Stomach smooth muscle (tissue), 2 donors: ENCODE measurements around the gene IL17B.

Source experiments
- H3K27ac ChIP-seq: one replicate; pipeline ENCODE4 v1.7.0; 2013; ENCODE audit warnings: mild to moderate bottlenecking, low read length, inconsistent platforms
- H3K27me3 ChIP-seq, 2 donors: one replicate each; pipeline ENCODE4 v1.7.0; 2013; ENCODE audit warnings: low read length in 2 of 2; ENCODE audit not compliant: insufficient read depth in 2 of 2, control insufficient read depth in 1 of 2
- H3K36me3 ChIP-seq, 2 donors: one replicate each; pipeline ENCODE4 v1.7.0; 2013; ENCODE audit warnings: low read length in 2 of 2; ENCODE audit not compliant: control insufficient read depth in 2 of 2, insufficient read depth in 2 of 2
- H3K4me1 ChIP-seq: one replicate; pipeline ENCODE4 v1.7.0; 2013; ENCODE audit warnings: low read length; ENCODE audit not compliant: control insufficient read depth, insufficient read depth
- H3K4me3 ChIP-seq, 2 donors: one replicate each; pipeline ENCODE4 v1.7.0; 2013; ENCODE audit warnings: low read length in 2 of 2
- H3K9ac ChIP-seq, 2 donors: one replicate each; pipeline ENCODE4 v1.7.0; 2013; ENCODE audit warnings: low read length in 2 of 2, mild to moderate bottlenecking in 1 of 2
- H3K9me3 ChIP-seq, 2 donors: one replicate each; pipeline ENCODE4 v1.7.0; 2013; ENCODE audit warnings: low read length in 2 of 2; ENCODE audit not compliant: control insufficient read depth in 2 of 2
- donor health status: healthy.
- donor health status: Pancreatic carcinoma.

The IL17B gene

DNA sequence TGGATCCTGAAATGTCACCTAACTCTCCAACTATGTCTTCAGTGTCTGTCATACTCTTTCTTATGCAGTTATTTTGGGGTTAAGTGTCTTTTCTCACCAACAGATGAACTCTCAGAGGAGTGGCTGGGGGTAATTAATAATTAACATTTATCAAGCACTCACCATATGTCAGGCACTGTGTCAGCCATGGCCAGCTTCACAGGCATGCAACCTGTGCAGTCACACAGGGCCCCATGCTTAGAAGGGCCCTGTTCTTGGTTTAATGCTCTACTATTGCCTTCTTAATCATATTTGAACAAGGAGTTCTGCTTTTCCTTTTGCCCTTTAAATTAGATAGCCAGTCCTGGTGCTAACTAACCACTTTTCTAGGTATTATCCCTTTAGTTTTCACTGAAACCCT lies 37.2 kb downstream of the IL17B start:
- no peaks in the 10 kb centered on the region for H3K36me3 ChIP-seq
- H3K27me3 ChIP-seq = no peaks in the 10 kb centered on the region
- no peaks in the 10 kb centered on the region for H3K9me3 ChIP-seq
- no peak overlapping the region for H3K4me3 ChIP-seq
- H3K4me1 ChIP-seq = peaks cover 9% of the 10 kb centered on the region
- no peak overlapping the region for H3K27ac ChIP-seq
- H3K9ac ChIP-seq = no peak overlapping the region

- Histone ChIP-seq H3K9me3 (no peaks in the 10 kb centered on the region), H3K27me3 (no peaks in the 10 kb centered on the region), H3K9ac (no peak overlapping the region), H3K36me3 (no peaks in the 10 kb centered on the region), H3K4me1 (peaks cover 6% of the 10 kb centered on the region), H3K4me3 (no peak overlapping the region), H3K27ac (no peak overlapping the region)
Observed at GRCh38 chr5:149340920-149341319, 38.2 kb downstream of the IL17B start.

DNA sequence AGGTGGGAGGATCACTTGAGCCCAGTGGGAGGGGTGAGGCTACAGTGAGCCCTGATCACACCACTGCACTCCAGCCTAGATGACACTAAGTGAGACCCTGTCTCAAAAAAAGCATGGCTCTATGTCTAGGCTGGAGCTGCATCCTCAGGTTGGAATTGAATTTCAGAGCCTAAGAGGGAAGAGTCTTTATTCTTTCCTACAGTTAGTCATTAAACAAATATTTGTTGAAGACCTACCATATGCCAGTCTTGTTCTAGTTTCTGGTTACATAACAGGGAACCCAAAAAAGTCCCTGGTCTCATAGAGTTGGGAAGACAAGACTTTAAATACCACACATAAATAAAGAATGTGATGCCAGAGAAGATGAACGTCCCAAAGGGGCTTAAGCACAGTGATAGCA lies 40.7 kb downstream of the IL17B start:
- Histone ChIP-seq H3K9me3 (no peaks in the 10 kb centered on the region), H3K27ac (no peak overlapping the region), H3K27me3 (no peaks in the 10 kb centered on the region), H3K9ac (no peak overlapping the region), H3K4me3 (no peak overlapping the region), H3K4me1 (no peaks in the 10 kb centered on the region), H3K36me3 (no peaks in the 10 kb centered on the region)

GRCh38 chr5:149337736-149338135 lies 41.4 kb downstream of the IL17B start:
- H3K4me1 ChIP-seq = no peaks in the 10 kb centered on the region
- no peak overlapping the region for H3K4me3 ChIP-seq
- no peaks in the 10 kb centered on the region for H3K36me3 ChIP-seq
- H3K27me3 ChIP-seq = no peaks in the 10 kb centered on the region
- no peak overlapping the region for H3K9ac ChIP-seq
- H3K9me3 ChIP-seq = no peaks in the 10 kb centered on the region
- no peak overlapping the region for H3K27ac ChIP-seq

DNA sequence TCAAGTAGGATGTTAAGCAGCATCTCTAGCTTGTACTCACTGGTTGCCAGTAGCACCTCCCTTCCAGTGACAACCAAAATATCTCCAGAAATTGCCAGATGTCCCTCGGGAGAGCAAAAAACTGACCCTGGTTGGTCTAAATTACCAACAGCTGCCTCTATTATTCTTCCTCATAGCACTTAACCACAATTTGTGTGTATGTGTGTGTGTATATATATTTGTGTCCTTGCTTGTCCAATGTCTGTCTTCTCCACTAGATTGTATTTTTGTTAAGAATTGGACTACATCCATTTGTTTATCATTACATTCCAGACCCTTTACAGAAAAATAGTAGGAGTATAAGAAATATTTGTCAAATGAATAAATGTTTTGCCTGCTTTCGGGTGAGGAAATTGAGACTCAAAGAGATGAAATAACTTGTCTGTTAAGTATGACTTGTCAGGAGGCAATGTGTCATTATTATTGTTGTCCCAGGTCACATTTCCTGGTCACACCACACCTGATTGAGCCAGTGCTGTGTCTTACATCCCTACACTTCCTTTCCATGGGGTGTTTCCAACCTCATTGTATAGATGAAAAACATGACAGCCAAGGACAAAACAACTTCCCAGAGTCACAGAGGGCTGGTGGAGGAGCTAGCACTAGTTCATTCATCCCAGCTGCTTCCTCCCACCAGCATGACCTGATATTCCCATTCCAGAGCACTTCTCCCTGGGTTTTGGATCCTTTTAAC lies 45.2 kb downstream of the IL17B start:
- no peaks in the 10 kb centered on the region for H3K27me3 ChIP-seq
- H3K9ac ChIP-seq = no peak overlapping the region
- H3K36me3 ChIP-seq = no peaks in the 10 kb centered on the region
- H3K4me3 ChIP-seq = no peak overlapping the region
- H3K4me1 ChIP-seq = no peaks in the 10 kb centered on the region
- no peaks in the 10 kb centered on the region for H3K9me3 ChIP-seq
- H3K27ac ChIP-seq = no peak overlapping the region

GRCh38 chr5:149328177-149328576 lies 50.9 kb downstream of the IL17B start:
- no peaks in the 10 kb centered on the region for H3K27me3 ChIP-seq
- H3K27ac ChIP-seq = no peak overlapping the region
- H3K9me3 ChIP-seq = no peaks in the 10 kb centered on the region
- H3K36me3 ChIP-seq = no peaks in the 10 kb centered on the region
- H3K4me1 ChIP-seq = no peaks in the 10 kb centered on the region
- H3K4me3 ChIP-seq = no peak overlapping the region
- no peak overlapping the region for H3K9ac ChIP-seq

DNA sequence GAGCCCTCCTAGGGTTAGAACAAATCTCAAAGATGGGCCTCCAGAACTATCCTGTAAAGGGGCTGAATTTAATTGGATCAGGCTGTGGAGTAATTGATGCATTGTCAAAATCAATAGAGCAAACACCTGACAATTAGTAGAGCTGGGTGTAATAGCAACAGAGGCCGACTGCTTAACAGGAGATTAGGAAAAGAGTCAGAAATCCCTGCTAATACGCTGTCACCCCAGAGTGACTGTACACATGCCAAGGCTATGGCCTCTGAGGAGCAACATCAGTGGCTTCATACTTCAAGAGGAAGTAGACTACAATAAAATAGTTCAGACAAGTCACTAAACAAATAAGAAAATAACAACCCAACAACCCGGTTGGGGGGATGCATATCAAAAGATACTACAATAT lies 52.5 kb downstream of the IL17B start:
- Histone ChIP-seq H3K27me3 (no peaks in the 10 kb centered on the region), H3K4me1 (no peaks in the 10 kb centered on the region), H3K27ac (no peak overlapping the region), H3K9ac (no peak overlapping the region), H3K4me3 (no peak overlapping the region), H3K36me3 (no peaks in the 10 kb centered on the region), H3K9me3 (no peaks in the 10 kb centered on the region)

DNA sequence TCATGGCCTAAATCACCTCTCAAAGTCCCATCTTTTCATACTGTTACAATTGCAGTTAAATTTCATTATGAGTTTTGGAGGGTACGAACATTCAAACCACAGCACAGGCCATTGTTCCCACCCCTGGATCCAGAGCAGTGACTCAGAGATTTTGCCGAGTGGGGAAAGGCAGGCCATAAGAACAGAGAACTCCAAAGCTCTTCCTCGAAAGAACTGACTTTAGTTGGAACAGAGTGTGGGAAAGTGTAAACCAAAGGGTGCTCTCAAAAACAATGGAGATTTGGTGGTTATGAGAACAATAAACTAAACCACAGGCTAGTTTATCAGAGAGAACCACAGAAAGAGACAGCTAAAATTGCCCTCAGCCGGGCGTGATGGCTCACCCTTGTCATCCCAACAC lies 53.2 kb downstream of the IL17B start:
- H3K27me3 ChIP-seq = no peaks in the 10 kb centered on the region
- H3K4me1 ChIP-seq = peaks cover 1% of the 10 kb centered on the region
- no peaks in the 10 kb centered on the region for H3K36me3 ChIP-seq
- H3K4me3 ChIP-seq = no peak overlapping the region
- H3K9ac ChIP-seq = no peak overlapping the region
- H3K27ac ChIP-seq = no peak overlapping the region
- H3K9me3 ChIP-seq = no peaks in the 10 kb centered on the region

- Histone ChIP-seq H3K9me3 (no peaks in the 10 kb centered on the region), H3K4me1 (peaks cover 8% of the 10 kb centered on the region), H3K36me3 (no peaks in the 10 kb centered on the region), H3K27me3 (no peaks in the 10 kb centered on the region), H3K4me3 (no peak overlapping the region), H3K9ac (no peak overlapping the region), H3K27ac (no peak overlapping the region)
Observed at GRCh38 chr5:149325166-149325735, 53.8 kb downstream of the IL17B start.

DNA sequence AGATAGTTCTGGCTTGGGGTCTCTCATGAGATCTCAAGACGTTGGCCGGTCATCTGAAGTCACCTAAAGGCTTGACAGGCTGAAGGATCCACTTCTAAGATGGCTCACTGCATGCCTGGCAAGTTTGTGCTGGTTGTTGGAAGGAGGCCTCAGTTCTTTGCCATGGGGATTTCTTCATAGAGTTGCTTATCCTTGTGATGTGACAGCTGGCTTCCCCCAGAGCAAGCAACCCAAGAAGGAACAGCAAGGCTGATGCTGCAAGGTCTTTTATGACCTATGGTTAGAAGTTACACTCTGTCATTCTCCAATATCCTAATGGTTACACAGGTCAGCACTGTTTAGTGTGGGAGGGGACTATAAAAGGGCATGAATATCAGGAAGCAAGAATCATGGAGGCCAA lies 54.5 kb downstream of the IL17B start:
- H3K36me3 ChIP-seq = no peaks in the 10 kb centered on the region

More for the DNA sequence above, 54.5 kb downstream of the IL17B start:
- H3K9me3 ChIP-seq = no peaks in the 10 kb centered on the region
- no peaks in the 10 kb centered on the region for H3K27me3 ChIP-seq
- H3K4me1 ChIP-seq = peaks cover 9% of the 10 kb centered on the region
- H3K4me3 ChIP-seq = no peak overlapping the region
- H3K27ac ChIP-seq = no peak overlapping the region
- no peak overlapping the region for H3K9ac ChIP-seq
